Measurements from ENCODE around the gene BNIPL.

DNA sequence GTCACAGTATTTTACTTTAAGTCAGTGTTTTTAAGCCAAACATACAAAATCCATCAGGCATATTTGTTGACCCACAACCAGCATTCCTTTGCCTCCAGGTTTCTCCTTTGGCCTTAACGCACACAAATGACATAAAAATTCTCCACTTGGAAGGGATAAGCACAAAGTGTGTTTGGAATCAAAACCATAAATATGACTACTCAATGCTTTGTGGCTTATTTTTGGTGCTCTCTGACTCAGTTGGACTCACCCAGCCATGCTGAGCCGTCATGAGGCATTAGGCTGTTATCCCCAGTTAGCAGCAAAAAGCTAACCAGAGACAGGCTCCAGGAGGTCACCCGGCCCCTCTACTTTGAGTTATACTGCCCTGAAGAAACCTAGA, 27.2 kb upstream of the BNIPL start:
- TF ChIP-seq, protein P1, sequence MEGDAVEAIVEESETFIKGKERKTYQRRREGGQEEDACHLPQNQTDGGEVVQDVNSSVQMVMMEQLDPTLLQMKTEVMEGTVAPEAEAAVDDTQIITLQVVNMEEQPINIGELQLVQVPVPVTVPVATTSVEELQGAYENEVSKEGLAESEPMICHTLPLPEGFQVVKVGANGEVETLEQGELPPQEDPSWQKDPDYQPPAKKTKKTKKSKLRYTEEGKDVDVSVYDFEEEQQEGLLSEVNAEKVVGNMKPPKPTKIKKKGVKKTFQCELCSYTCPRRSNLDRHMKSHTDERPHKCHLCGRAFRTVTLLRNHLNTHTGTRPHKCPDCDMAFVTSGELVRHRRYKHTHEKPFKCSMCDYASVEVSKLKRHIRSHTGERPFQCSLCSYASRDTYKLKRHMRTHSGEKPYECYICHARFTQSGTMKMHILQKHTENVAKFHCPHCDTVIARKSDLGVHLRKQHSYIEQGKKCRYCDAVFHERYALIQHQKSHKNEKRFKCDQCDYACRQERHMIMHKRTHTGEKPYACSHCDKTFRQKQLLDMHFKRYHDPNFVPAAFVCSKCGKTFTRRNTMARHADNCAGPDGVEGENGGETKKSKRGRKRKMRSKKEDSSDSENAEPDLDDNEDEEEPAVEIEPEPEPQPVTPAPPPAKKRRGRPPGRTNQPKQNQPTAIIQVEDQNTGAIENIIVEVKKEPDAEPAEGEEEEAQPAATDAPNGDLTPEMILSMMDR (IDR thresholded peaks at IDR 0.05) = no peak
- TF ChIP-seq POLR2A (IDR thresholded peaks at IDR 0.05; ENCODE audit: low read depth) (no peak), EP300 (IDR thresholded peaks at IDR 0.05) (no peak)

Measured in esophagus muscularis mucosa (tissue), 4 donors.